ENCODE measurements around the gene TSC1.
"Not testable (repeated sequence)": the region's sequence is repeated elsewhere in the genome, so short reads cannot be mapped to it uniquely, and the experiment has no call there.

The TSC1 gene
- 112 reads per million, percentile 85 among the genes with 10 or more reads in this experiment for total RNA-seq

GRCh38 chr9:132944294-132945185 lies at the start of gene TSC1:
Gene TSC1 (minus strand): TSS chr9:132944616. CDS start chr9:132928872, 15,744 bp downstream.
- peak; percentile 98 for DNase-seq

- no peak for DNase-seq
Observed at GRCh38 chr9:132993511-132993939, 49.1 kb upstream of the TSC1 start.

GRCh38 chr9:132991351-132992300 lies 47.2 kb upstream of the TSC1 start:
- DNase-seq: no peak

GRCh38 chr9:132990781-132991180 lies 46.4 kb upstream of the TSC1 start:
- no peak for DNase-seq

GRCh38 chr9:132989998-132990557 lies 45.7 kb upstream of the TSC1 start:
- DNase-seq: not testable (repeated sequence)

GRCh38 chr9:132989414-132989996 lies 45.1 kb upstream of the TSC1 start:
- DNase-seq: no peak

- DNase-seq: no peak
Observed at GRCh38 chr9:132989014-132989310, 44.5 kb upstream of the TSC1 start.

GRCh38 chr9:132988244-132989013 lies 44.0 kb upstream of the TSC1 start:
- DNase-seq: no peak

- DNase-seq: no peak
Observed at GRCh38 chr9:132986640-132987620, 42.5 kb upstream of the TSC1 start.

GRCh38 chr9:132986114-132986513 lies 41.7 kb upstream of the TSC1 start:
- DNase-seq: no peak

GRCh38 chr9:132985489-132985888 lies 41.1 kb upstream of the TSC1 start:
- DNase-seq: no peak

GRCh38 chr9:132985071-132985350 lies 40.6 kb upstream of the TSC1 start:
- no peak for DNase-seq

- no peak for DNase-seq
Observed at GRCh38 chr9:132984202-132985070, 40.0 kb upstream of the TSC1 start.

- no peak for DNase-seq
Observed at GRCh38 chr9:132983491-132984201, 39.2 kb upstream of the TSC1 start.

- DNase-seq: no peak
Observed at GRCh38 chr9:132982458-132982857, 38.0 kb upstream of the TSC1 start.

- DNase-seq: no peak
Observed at GRCh38 chr9:132980157-132980556, 35.7 kb upstream of the TSC1 start.

- DNase-seq: no peak
Observed at GRCh38 chr9:132978451-132979131, 34.2 kb upstream of the TSC1 start, which contains the start of gene GFI1B. Gene GFI1B (plus strand): TSS chr9:132978694. CDS start chr9:132986679, 7,985 bp downstream.

- DNase-seq: no peak
Observed at GRCh38 chr9:132978112-132978450, 33.7 kb upstream of the TSC1 start.

- DNase-seq: no peak
Observed at GRCh38 chr9:132976571-132976970, 32.2 kb upstream of the TSC1 start.
